Measurements from ENCODE around the gene SBNO2. TPM values are rescaled to one million over a fixed set of nuclear protein-coding genes. Genes with fewer than 3 reads are reported as not detected.

SBNO2 gene
- total RNA-seq, 1 donor from 2014 or later, result 120 TPM

DNA sequence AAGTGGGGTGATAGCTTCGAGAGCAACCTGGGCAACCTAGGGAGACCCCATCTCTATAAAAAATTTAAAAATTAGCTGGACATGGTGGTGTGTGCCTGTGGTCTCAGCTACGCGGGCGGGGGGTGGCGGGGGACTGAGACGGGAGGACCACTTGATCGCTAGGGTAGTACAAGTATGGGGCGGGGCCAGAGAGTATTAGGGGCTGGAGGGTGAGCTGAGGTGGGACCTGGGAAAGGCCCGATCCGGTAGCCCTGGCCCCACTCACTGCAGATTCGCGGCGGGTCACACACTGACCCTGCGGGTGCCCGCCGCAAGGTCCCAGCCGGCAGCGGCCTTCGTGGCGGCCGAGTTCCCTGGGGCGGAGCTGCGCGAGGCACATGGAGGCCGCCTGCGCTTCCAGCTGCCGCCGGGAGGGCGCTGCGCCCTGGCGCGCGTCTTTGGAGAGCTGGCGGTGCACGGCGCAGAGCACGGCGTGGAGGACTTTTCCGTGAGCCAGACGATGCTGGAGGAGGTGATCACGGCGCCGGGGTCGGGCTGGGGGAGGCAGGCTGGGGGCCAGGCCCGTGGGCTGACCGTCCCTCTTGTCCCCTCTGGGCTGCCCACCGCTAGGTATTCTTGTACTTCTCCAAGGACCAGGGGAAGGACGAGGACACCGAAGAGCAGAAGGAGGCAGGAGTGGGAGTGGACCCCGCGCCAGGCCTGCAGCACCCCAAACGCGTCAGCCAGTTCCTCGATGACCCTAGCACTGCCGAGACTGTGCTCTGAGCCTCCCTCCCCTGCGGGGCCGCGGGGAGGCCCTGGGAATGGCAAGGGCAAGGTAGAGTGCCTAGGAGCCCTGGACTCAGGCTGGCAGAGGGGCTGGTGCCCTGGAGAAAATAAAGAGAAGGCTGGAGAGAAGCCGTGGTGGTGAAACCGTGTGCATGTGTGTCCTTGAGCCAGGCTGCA, 109.1 kb downstream of the SBNO2 start:
- no peak overlapping the region for H3K4me3 ChIP-seq
- intact Hi-C loops (cut with DNase I), result no loop called here
- H3K9me3 ChIP-seq, result no peaks in the 10 kb centered on the region
- DNase-seq (ENCODE audit: low spot score in 2 of 2), result peak in 1 of 2 donors; percentile 81
- no peak overlapping the region for H3K27ac ChIP-seq
- TF ChIP-seq, protein P1, sequence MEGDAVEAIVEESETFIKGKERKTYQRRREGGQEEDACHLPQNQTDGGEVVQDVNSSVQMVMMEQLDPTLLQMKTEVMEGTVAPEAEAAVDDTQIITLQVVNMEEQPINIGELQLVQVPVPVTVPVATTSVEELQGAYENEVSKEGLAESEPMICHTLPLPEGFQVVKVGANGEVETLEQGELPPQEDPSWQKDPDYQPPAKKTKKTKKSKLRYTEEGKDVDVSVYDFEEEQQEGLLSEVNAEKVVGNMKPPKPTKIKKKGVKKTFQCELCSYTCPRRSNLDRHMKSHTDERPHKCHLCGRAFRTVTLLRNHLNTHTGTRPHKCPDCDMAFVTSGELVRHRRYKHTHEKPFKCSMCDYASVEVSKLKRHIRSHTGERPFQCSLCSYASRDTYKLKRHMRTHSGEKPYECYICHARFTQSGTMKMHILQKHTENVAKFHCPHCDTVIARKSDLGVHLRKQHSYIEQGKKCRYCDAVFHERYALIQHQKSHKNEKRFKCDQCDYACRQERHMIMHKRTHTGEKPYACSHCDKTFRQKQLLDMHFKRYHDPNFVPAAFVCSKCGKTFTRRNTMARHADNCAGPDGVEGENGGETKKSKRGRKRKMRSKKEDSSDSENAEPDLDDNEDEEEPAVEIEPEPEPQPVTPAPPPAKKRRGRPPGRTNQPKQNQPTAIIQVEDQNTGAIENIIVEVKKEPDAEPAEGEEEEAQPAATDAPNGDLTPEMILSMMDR (IDR thresholded peaks at IDR 0.05), result peak; percentile 84 to 90 (median 87)
- H3K36me3 ChIP-seq, result no peaks in the 10 kb centered on the region
- H3K4me1 ChIP-seq, result peaks cover 8 to 20% of the 10 kb centered on the region in 2 donors
- peaks cover 19% of the 10 kb centered on the region for H3K27me3 ChIP-seq

DNA sequence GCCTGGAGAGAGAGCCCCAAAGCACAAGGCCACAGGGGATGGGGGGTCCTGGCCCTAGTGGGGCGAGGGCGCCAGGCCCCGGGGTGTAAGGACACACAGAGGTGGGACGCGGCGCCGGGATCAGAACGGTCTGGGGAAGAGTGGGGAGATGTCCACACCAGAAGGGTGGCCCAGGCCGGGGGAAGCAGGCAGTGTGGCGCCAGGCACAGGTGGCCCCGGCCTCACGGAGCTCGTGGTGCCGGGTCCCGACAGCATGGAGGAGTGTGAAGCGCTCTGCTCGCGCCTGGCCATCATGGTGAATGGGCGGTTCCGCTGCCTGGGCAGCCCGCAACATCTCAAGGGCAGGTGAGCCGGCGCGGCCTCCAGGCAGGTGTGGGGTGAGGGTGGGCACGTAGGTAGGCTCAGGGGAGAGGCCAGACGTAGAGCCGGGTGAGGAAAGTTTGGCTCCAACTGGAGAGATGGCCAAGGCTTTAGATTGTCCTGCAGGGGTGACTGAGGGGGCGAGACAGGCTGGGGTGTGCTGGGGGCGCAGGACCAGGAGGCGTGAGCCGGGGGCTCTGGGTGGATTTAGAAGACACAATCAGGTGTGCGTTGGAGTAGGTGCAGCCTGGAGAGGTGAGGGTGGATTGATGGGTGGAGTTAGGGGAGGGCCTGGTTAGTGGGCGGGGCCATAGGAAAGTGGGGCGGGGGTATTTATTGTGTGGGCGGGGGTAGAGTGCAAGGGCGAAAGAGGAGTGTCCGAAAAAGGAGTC, 110.0 kb downstream of the SBNO2 start:
- peaks cover 8 to 20% of the 10 kb centered on the region in 2 donors for H3K4me1 ChIP-seq
- peaks cover 0 to 4% of the 10 kb centered on the region in 2 donors for H3K9me3 ChIP-seq
- intact Hi-C loops (cut with DNase I), result no loop called here
- H3K27me3 ChIP-seq, result peaks cover 17% of the 10 kb centered on the region
- H3K4me3 ChIP-seq, result no peak overlapping the region
- H3K27ac ChIP-seq, result no peak overlapping the region
- H3K36me3 ChIP-seq, result no peaks in the 10 kb centered on the region
- TF ChIP-seq, protein P1 (IDR thresholded peaks at IDR 0.05), result no peak
- DNase-seq (ENCODE audit: low spot score in 2 of 2), result no peak

DNA sequence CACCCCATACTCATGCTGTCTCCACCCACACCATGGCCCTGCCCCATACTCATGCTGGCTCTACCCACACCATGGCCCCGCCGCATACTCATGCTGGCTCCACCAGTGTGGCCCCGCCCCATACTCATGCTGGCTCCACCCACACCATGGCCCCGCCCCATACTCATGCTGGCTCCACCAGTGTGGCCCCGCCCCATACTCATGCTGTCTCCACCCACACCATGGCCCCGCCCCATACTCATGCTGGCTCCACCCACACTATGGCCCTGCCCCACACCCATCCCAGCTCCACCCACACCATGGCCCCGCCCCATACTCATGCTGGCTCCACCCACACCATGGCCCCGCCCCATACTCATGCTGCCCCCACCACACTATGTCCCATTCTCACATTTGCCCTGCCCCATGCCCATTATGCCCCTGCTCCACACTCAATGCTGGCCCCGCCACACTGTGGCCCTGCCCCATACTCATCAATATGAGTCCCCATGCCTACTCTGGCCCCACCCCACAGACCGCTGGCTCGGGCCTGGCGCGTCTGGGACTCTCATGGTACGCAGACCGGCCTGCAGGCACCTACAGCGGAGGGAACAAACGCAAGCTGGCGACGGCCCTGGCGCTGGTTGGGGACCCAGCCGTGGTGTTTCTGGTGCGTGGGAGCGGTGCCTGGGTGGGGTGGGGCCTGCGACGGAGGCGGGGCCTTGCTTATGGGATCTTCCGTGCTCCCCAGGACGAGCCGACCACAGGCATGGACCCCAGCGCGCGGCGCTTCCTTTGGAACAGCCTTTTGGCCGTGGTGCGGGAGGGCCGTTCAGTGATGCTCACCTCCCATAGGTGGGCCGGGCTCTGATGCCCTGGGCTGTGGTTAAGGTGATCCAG, 110.8 kb downstream of the SBNO2 start:
- Histone ChIP-seq H3K9me3 (peaks cover 7 to 12% of the 10 kb centered on the region in 2 donors), H3K4me1 (peaks cover 8 to 20% of the 10 kb centered on the region in 2 donors), H3K36me3 (no peaks in the 10 kb centered on the region), H3K27me3 (peaks cover 9% of the 10 kb centered on the region), H3K27ac (no peak overlapping the region), H3K4me3 (no peak overlapping the region)
- TF ChIP-seq, protein P1 (IDR thresholded peaks at IDR 0.05), result no peak
- intact Hi-C loops (cut with DNase I), result no loop called here
- DNase-seq (ENCODE audit: low spot score in 2 of 2), result no peak

DNA sequence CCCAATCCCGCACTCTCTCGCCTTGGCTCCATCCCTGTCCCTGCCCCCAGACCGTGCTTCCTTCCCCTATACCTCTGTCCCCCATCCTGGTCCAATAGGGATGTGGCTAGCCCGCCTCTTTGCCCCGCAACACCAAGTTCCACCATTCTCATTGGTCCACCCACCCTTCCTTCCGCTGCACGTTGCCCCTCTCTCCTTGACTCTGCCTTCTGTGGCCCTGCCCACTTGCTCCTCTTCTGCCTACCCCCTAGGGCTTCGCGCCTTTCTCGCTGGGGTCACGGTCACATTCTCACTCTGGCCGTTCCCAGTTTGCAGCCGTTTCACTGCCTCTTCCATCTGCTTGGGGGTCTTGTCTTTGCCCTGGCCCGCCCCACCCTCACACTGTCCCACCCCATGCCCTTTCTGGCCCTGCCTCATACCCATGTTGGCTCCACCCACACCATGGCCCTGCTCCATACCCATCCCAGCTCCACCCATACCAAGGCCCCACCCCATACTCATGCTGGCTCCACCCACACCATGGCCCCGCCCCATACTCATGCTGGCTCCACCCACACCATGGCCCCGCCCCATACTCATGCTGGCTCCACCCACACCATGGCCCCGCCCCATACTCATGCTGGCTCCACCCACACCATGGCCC, 111.6 kb downstream of the SBNO2 start:
- DNase-seq (ENCODE audit: low spot score in 2 of 2), result no peak
- Histone ChIP-seq H3K27me3 (peaks cover 5% of the 10 kb centered on the region), H3K4me3 (no peak overlapping the region), H3K4me1 (peaks cover 8 to 19% of the 10 kb centered on the region in 2 donors), H3K9me3 (peaks cover 14 to 20% of the 10 kb centered on the region in 2 donors), H3K36me3 (no peaks in the 10 kb centered on the region), H3K27ac (no peak overlapping the region)
- intact Hi-C loops (cut with DNase I), result no loop called here
- TF ChIP-seq, protein P1 (IDR thresholded peaks at IDR 0.05), result no peak

DNA sequence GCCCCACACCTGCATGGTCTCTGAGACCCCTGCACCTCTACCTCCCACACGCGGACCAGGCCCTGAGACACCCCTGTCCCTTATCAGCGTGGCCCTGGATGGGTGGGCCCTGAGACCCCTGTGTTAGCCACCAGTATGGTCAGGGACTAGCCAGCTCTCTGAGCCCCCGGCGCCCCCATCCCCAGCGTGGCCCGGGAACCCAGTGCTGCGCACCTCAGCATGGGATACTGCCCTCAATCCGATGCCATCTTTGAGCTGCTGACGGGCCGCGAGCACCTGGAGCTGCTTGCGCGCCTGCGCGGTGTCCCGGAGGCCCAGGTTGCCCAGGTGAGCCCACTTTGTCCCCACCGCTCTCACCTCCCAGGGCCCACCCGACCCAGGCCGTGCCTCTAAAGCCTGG, 112.1 kb downstream of the SBNO2 start:
- no peak for DNase-seq (ENCODE audit: low spot score in 2 of 2)
- peaks cover 20 to 25% of the 10 kb centered on the region in 2 donors for H3K9me3 ChIP-seq
- peaks cover 8 to 14% of the 10 kb centered on the region in 2 donors for H3K4me1 ChIP-seq
- peaks cover 5% of the 10 kb centered on the region for H3K27me3 ChIP-seq
- H3K4me3 ChIP-seq, result no peak overlapping the region
- no peaks in the 10 kb centered on the region for H3K36me3 ChIP-seq
- intact Hi-C loops (cut with DNase I), result no loop called here
- TF ChIP-seq, protein P1 (IDR thresholded peaks at IDR 0.05), result no peak
- no peak overlapping the region for H3K27ac ChIP-seq
